ENCODE data around the gene PCSK4.

The PCSK4 gene

DNA sequence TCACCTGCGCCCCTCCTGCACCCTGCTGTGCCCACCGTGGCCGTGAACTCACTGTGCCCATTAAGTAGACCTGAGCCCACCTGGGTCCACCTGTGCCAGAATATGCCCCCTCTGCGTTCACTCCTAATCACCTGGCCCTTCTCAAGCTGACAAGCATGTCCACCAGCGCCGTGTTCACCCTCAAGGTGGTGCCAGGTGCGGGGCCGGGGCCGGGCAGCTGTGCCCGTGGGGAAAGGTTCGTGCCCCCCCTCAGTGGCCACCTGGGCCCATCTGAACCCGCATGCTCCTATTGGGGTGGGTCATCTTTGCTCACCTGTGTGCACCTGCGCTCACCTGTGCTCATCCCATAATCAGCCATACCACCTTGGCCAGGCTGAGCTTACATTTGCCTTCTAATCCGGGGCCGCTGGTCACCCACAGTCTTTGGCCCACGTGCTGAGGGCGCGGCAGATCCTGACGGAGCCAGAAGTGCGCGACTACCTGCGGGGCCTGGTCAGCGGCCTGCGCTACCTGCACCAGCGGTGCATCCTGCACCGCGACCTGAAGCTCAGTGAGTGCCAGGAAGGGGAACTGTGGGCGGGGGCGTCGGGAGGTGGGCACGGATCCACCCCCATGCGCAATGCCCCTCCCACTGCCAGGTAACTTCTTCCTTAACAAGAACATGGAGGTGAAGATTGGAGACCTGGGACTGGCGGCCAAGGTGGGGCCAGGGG, 36.1 kb upstream of the PCSK4 start:
- no peak for TF ChIP-seq CTCF (IDR thresholded peaks at IDR 0.05; ENCODE audit: unreplicated experiment in 3 of 3)
- Mint-ChIP-seq H3K27ac (no peak overlapping the region), H3K4me1 (peaks cover 12% of the 10 kb centered on the region), H3K9me3 (no peaks in the 10 kb centered on the region), H3K27me3 (ENCODE audit: low read depth) (peaks cover 56% of the 10 kb centered on the region), H3K36me3 (ENCODE audit: low read depth) (no peaks in the 10 kb centered on the region), H3K4me3 (peak overlapping the region in 2 of 3 experiments; percentile 57 to 62)

DNA sequence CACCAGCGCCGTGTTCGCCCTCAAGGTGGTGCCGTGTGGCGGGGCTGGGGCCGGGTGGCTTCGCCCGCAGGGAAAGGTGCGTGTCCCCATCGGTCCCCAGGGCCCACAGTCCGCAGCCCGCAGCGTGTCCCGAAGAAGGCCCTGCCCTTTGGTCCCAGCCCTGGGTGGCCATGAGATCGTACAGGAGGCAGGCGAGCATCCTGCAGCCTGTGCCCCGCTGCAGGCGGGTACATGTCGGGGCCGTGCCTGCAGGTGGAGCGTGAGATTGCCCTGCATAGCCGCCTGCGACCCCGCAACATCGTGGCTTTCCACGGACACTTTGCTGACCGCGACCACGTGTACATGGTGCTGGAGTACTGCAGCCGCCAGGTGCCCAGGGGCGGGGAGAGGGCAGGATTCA, 35.2 kb upstream of the PCSK4 start:
- peaks cover 56% of the 10 kb centered on the region for H3K27me3 Mint-ChIP-seq (ENCODE audit: low read depth)
- H3K4me1 Mint-ChIP-seq: peaks cover 12% of the 10 kb centered on the region
- H3K27ac Mint-ChIP-seq: no peak overlapping the region
- no peak for TF ChIP-seq CTCF (IDR thresholded peaks at IDR 0.05; ENCODE audit: unreplicated experiment in 3 of 3)
- H3K4me3 Mint-ChIP-seq: no peak overlapping the region
- H3K9me3 Mint-ChIP-seq: no peaks in the 10 kb centered on the region
- no peaks in the 10 kb centered on the region for H3K36me3 Mint-ChIP-seq (ENCODE audit: low read depth)

GRCh38 chr19:1524972-1525325, 34.8 kb upstream of the PCSK4 start:
- Mint-ChIP-seq H3K9me3 (no peaks in the 10 kb centered on the region), H3K4me1 (peaks cover 12% of the 10 kb centered on the region), H3K27ac (no peak overlapping the region), H3K36me3 (ENCODE audit: low read depth) (no peaks in the 10 kb centered on the region), H3K27me3 (ENCODE audit: low read depth) (peaks cover 52% of the 10 kb centered on the region), H3K4me3 (peak overlapping the region; percentile 66 to 83 (median 81))
- no peak for TF ChIP-seq CTCF (IDR thresholded peaks at IDR 0.05; ENCODE audit: unreplicated experiment in 3 of 3)

DNA sequence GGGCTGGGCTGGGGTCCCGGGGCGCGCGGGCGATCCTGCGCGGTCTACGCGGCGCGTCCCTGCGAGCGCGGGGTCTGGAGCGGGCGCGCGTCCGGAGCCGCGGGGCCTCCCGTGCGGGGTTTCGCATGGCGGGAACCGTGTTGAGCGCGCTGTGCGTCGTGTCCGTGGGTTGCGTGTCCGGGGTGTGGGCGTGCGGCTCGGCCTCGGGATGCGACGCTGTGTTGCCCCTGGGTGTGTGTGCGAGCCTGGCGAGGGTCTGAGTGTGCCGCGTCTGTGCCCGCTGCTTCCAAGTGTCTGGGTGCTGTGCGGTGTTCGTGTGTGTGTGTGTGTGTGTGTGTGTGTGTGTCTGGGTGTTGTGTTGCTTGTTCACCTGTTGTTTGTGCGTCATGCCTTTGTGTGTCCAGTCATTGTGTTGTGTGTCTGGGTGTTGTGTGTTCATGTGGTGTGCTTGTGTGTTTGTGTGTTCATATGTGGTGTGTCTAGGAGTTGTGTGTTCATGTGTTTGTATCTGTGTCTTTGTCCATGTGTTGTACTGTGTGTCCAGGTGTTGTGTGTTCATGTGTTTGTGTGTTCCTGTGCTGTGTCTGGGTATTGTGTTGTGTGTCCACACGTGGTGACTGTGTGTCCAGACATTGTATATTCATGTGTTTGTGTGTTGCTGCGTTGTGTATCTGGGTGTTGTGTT, 34.3 kb upstream of the PCSK4 start:
- Mint-ChIP-seq H3K36me3 (ENCODE audit: low read depth) (no peaks in the 10 kb centered on the region), H3K27me3 (ENCODE audit: low read depth) (peaks cover 48% of the 10 kb centered on the region), H3K27ac (no peak overlapping the region), H3K4me1 (peaks cover 12% of the 10 kb centered on the region), H3K9me3 (no peaks in the 10 kb centered on the region), H3K4me3 (peak overlapping the region; percentile 66 to 83 (median 81))
- no peak for TF ChIP-seq CTCF (IDR thresholded peaks at IDR 0.05; ENCODE audit: unreplicated experiment in 3 of 3)

- H3K36me3 Mint-ChIP-seq (ENCODE audit: low read depth): no peaks in the 10 kb centered on the region
- peaks cover 12% of the 10 kb centered on the region for H3K4me1 Mint-ChIP-seq
- no peaks in the 10 kb centered on the region for H3K9me3 Mint-ChIP-seq
- H3K4me3 Mint-ChIP-seq: peak within 1 kb of the TSS; percentile 66 to 83 (median 81)
- no peak within 1 kb of the TSS for H3K27ac Mint-ChIP-seq
- peaks cover 48% of the 10 kb centered on the region for H3K27me3 Mint-ChIP-seq (ENCODE audit: low read depth)
- TF ChIP-seq CTCF (IDR thresholded peaks at IDR 0.05; ENCODE audit: unreplicated experiment in 3 of 3): no peak
Measured at GRCh38 chr19:1523412-1524286, 33.5 kb upstream of the PCSK4 start, which contains the start of gene PLK5. TSS of gene PLK5 (plus strand) at chr19:1524077. CDS start at chr19:1526997, 2,920 bp downstream.
